Ascending aorta (tissue), 2 donors: ENCODE measurements around the gene CWC27. TPM values are rescaled to one million over a fixed set of nuclear protein-coding genes. Genes with fewer than 3 reads are reported as not detected.

Experiments used
- DNase-seq, 2 donors: peaks; one replicate each; pipeline ENCODE4 v3.0.0-alpha.2; 2019; ENCODE audit warnings: low spot score in 2 of 2
- H3K27ac ChIP-seq, 2 donors: fragments of 200-600 bp; sonication (generic); one replicate each; pipeline ENCODE4 v1.5.1; 2016 to 2017; ENCODE audit warnings: mild to moderate bottlenecking in 1 of 2
- H3K27me3 ChIP-seq: fragments of 200-600 bp; sonication (generic); one replicate; pipeline ENCODE4 v1.5.1; 2017
- H3K36me3 ChIP-seq, 2 donors: fragments of 200-600 bp; sonication (generic); one replicate each; pipeline ENCODE4 v1.5.1; 2016
- H3K4me1 ChIP-seq, 2 donors: fragments of 200-600 bp; sonication (generic); one replicate each; pipeline ENCODE4 v1.5.1; 2016 to 2017; ENCODE audit warnings: mild to moderate bottlenecking in 1 of 2
- H3K4me3 ChIP-seq, 2 donors: fragments of 200-600 bp; sonication (generic); one replicate each; pipeline ENCODE4 v1.5.1; 2016 to 2017; ENCODE audit warnings: mild to moderate bottlenecking in 1 of 2
- H3K9me3 ChIP-seq, 2 donors: fragments of 200-600 bp; sonication (generic); one replicate each; pipeline ENCODE4 v1.5.1; 2016
- intact Hi-C: fragments of 100-400 bp; cut with DNase I; formaldehyde crosslinking; loops from one replicate; pipeline ENCODE4 v1.15.1; 2023
- total RNA-seq: library from RNA; depleted of rRNA; stranded (reverse); fragments of >200 nt; gene quantifications from one replicate; pipeline ENCODE4 v1.1.0, GENCODE V29; 2016
- TF ChIP-seq, protein P1 (sequence below), 3 experiments: fragments of 200-600 bp in 2 of 3; fragments of 450-650 bp in 1 of 3; sonication (generic) in 2 of 3; IDR thresholded peaks; one replicate each; pipeline ENCODE4 v1.5.1; 2016 to 2019; ENCODE audit warnings: antibody characterized with exemption in 3 of 3, mild to moderate bottlenecking in 1 of 3, moderate library complexity in 1 of 3

The CWC27 gene
- total RNA-seq, 1 donor from 2014 or later, result 1.7 TPM

DNA sequence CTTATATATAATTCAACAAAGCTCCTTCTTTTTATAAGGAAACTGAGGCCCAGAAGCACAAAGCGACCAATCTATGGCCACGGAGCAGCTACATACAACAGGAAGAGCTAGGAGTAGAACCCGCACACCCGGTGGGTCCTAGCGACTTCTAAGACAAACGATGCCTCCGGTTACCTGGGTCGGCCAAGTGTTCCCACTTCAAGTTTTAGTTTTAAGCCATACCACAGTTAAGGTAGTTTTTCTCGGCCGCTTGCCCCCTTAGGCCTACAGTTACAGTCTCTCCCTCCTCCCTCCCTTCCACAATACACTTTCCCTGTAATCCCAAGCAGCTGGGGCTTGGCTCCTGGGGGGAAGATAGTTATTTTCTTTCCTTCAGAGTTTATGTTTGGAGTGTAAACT is 772 bp upstream of the CWC27 start:
- no peaks in the 10 kb centered on the region for H3K27me3 ChIP-seq
- intact Hi-C loops, result loop anchor here (10.0 kb wide), 1 partner anchor 263 kb away; the partner anchor contains the start of gene RGS7BP

DNA sequence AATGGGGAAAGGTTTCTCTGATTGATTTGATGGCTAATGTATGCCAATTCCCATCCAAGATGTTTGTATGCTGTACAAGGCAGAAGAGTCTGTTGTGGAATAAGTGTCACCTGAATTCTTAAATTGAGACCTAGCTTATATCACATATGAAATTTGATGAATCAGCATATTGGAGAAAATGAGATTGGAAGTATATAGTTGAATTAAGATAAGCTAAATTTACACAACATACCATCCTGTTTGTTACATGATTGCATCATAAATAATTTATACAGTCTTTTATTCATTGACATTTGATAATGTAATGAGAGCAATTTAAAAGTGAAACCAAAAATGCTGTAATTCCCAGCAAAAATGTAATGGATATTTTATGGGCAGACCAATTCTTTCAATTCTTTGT is 1.1 kb downstream of the CWC27 start:
- Histone ChIP-seq H3K4me3 (peak overlapping the region; percentile 63 to 84), H3K36me3 (peaks cover 0 to under 1% of the 10 kb centered on the region in 2 donors), H3K4me1 (peaks cover 7 to 27% of the 10 kb centered on the region in 2 donors), H3K27me3 (no peaks in the 10 kb centered on the region), H3K27ac (no peak overlapping the region), H3K9me3 (no peaks in the 10 kb centered on the region)
- TF ChIP-seq, protein P1, sequence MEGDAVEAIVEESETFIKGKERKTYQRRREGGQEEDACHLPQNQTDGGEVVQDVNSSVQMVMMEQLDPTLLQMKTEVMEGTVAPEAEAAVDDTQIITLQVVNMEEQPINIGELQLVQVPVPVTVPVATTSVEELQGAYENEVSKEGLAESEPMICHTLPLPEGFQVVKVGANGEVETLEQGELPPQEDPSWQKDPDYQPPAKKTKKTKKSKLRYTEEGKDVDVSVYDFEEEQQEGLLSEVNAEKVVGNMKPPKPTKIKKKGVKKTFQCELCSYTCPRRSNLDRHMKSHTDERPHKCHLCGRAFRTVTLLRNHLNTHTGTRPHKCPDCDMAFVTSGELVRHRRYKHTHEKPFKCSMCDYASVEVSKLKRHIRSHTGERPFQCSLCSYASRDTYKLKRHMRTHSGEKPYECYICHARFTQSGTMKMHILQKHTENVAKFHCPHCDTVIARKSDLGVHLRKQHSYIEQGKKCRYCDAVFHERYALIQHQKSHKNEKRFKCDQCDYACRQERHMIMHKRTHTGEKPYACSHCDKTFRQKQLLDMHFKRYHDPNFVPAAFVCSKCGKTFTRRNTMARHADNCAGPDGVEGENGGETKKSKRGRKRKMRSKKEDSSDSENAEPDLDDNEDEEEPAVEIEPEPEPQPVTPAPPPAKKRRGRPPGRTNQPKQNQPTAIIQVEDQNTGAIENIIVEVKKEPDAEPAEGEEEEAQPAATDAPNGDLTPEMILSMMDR (IDR thresholded peaks at IDR 0.05), result no peak
- no peak for DNase-seq
- intact Hi-C loops, result loop anchor here (10.0 kb wide), 1 partner anchor 265 kb away; the partner anchor contains the start of gene RGS7BP

More for the DNA sequence above, 772 bp upstream of the CWC27 start:
- no peak for DNase-seq
- peak overlapping the region; percentile 75 to 85 for H3K27ac ChIP-seq
- TF ChIP-seq, protein P1 (IDR thresholded peaks at IDR 0.05), result no peak
- H3K4me1 ChIP-seq, result peaks cover 7 to 27% of the 10 kb centered on the region in 2 donors
- H3K36me3 ChIP-seq, result peaks cover 4 to 7% of the 10 kb centered on the region in 2 donors
- H3K4me3 ChIP-seq, result peak overlapping the region; percentile 63 to 84
- H3K9me3 ChIP-seq, result no peaks in the 10 kb centered on the region

GRCh38 chr5:64771736-64772135 is 3.0 kb downstream of the CWC27 start:
- intact Hi-C loops, result no loop called here
- Histone ChIP-seq H3K4me3 (no peak overlapping the region), H3K27me3 (no peaks in the 10 kb centered on the region), H3K27ac (no peak overlapping the region), H3K9me3 (no peaks in the 10 kb centered on the region), H3K4me1 (peaks cover 7 to 18% of the 10 kb centered on the region in 2 donors), H3K36me3 (peaks cover 0 to 10% of the 10 kb centered on the region in 2 donors)
- TF ChIP-seq, protein P1 (IDR thresholded peaks at IDR 0.05), result no peak
- no peak for DNase-seq

- no peaks in the 10 kb centered on the region for H3K9me3 ChIP-seq
- TF ChIP-seq, protein P1 (IDR thresholded peaks at IDR 0.05), result no peak
- peaks cover 0 to 10% of the 10 kb centered on the region in 2 donors for H3K36me3 ChIP-seq
- H3K4me3 ChIP-seq, result no peak overlapping the region
- H3K27ac ChIP-seq, result no peak overlapping the region
- H3K27me3 ChIP-seq, result no peaks in the 10 kb centered on the region
- DNase-seq, result no peak
- H3K4me1 ChIP-seq, result peaks cover 4 to 10% of the 10 kb centered on the region in 2 donors
- intact Hi-C loops, result no loop called here
These were observed 4.8 kb downstream of the CWC27 start for GRCh38 chr5:64773533-64773932.

- Histone ChIP-seq H3K4me1 (peaks cover 0 to 1% of the 10 kb centered on the region in 2 donors), H3K27me3 (no peaks in the 10 kb centered on the region), H3K36me3 (peaks cover 0 to 10% of the 10 kb centered on the region in 2 donors), H3K27ac (no peak overlapping the region), H3K4me3 (no peak overlapping the region), H3K9me3 (no peaks in the 10 kb centered on the region)
- TF ChIP-seq, protein P1 (IDR thresholded peaks at IDR 0.05), result no peak
- intact Hi-C loops, result no loop called here
- DNase-seq, result no peak
These were observed 6.6 kb downstream of the CWC27 start for GRCh38 chr5:64775291-64775690.
